Measurements from ENCODE around the gene TPM2. TPM values are rescaled to one million over a fixed set of nuclear protein-coding genes. Genes with fewer than 3 reads are reported as not detected.
A peak's percentile ranks its signal among the peaks of the same experiment; 100 is the strongest.

The TPM2 gene
- total RNA-seq, 1 donor from 2014 or later = 966 TPM

- intact Hi-C loops (cut with DNase I) = no loop called here
- no peak for ATAC-seq (ENCODE audit: poor library complexity)
- DNase-seq = peak; percentile 35
Measured at GRCh38 chr9:35702696-35703095, 13.0 kb upstream of the TPM2 start.

DNA sequence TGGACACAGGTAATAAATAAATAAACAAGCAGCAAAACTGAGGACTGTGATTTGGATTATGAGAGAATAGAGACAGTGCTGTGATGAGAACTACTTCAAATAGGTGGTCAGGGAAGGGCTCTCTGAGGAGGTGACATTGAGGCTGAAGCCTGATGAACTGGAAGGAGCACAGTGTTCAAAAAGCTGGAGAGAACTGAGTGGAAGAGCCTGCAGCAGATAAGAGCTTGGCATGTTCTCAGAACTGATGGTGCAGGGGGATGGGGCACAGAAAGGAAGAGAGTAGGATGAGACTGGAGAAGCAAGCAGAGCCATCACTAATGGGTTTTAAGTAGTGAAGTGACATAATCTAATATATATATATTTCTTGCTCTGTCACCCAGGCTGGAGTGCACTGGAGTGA is 11.2 kb upstream of the TPM2 start:
- ATAC-seq (ENCODE audit: poor library complexity) (peak; percentile 62), DNase-seq (peak; percentile 13)
- intact Hi-C loops (cut with DNase I) = no loop called here

DNA sequence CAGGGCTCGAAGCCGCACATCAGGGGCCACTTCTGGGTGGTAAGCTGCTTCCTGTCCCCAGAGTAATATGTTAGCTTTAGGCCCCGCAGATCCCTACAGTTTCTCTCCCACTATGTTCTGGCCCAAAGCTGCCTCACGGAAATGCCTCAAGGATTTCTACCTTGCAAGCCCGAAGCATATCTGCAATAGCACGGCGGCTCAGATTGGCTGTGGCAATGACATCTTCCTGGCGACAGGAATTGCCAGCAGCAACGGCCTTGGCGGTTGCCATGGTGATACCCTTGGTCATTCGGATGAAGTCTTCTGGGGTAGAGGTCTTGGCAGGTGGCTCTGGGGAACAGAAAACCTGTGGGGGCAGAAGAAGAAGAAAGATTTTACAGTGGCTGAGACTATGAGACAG is 10.3 kb upstream of the TPM2 start:
- DNase-seq = peak; percentile 12
- intact Hi-C loops (cut with DNase I) = no loop called here
- ATAC-seq (ENCODE audit: poor library complexity) = no peak

- DNase-seq (peak; percentile 10), ATAC-seq (ENCODE audit: poor library complexity) (no peak)
- intact Hi-C loops (cut with DNase I) = loop anchor here (5.0 kb wide), 1 partner anchor 36 kb away; no protein-coding TSS in a partner anchor
Measured at GRCh38 chr9:35698231-35698630, 8.5 kb upstream of the TPM2 start.

- ATAC-seq (ENCODE audit: poor library complexity) (no peak), DNase-seq (no peak)
- intact Hi-C loops (cut with DNase I) = loop anchor here (5.0 kb wide), 1 partner anchor 35 kb away; no protein-coding TSS in a partner anchor
Measured at GRCh38 chr9:35697486-35697885, 7.8 kb upstream of the TPM2 start.

- DNase-seq (peak; percentile 71), ATAC-seq (ENCODE audit: poor library complexity) (peak; percentile 72)
- intact Hi-C loops (cut with DNase I) = loop anchor here (5.0 kb wide), 1 partner anchor 34 kb away; no protein-coding TSS in a partner anchor
Measured at GRCh38 chr9:35696520-35697215, 6.9 kb upstream of the TPM2 start.

DNA sequence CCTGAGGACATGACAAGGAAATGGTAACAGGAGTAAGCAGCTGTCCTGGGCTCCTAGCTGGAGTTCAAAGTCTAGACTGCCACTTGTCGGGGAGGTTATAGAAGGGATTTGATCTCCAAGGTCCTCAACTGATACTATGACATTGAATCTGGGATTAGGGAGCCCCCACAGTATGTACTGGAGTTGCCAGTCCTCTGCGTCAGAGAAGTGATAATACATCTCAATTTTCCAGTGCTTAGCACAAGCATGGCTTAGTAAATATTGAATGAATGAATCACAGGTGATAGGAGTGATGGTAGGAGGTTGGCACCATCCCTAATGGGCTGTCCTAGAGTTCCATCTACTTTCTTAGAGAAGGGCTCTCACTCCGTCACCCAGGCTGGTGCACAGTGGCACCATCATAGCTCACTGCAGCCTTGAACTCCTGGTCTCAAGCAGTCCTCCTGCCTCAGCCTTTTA is 6.2 kb upstream of the TPM2 start:
- ATAC-seq (ENCODE audit: poor library complexity) = no peak
- intact Hi-C loops (cut with DNase I) = loop anchor here (5.0 kb wide), 1 partner anchor 34 kb away; no protein-coding TSS in a partner anchor
- no peak for DNase-seq

DNA sequence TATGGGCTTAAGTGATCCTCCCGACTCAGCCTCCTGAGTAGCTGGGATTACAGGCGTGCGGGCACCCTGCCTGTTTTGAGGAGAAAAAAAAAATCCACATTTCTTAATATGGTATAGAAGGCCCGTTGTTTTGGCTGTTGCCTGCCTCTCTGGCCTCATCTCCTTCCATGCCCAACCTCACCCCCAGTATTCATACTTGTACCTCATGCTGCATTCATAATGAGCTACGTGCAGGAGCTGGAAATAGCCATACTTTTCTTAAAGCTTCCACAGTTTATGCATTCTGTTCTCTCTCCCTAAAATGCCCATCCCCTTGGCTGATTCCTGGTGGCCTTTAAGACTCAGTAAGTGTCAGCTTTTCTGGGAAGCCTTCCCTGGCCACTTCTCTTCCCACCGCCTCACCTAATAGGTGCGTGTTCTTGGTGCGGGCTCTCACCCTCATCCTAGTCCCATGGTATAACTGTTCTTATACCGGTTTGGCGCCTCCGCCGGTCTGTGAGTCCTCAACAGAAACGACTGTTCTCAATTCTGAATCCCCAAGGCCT is 2.1 kb upstream of the TPM2 start:
- intact Hi-C loops (cut with DNase I) = loop anchor here (5.0 kb wide), 1 partner anchor 35 kb away; no protein-coding TSS in a partner anchor
- DNase-seq (no peak), ATAC-seq (ENCODE audit: poor library complexity) (no peak)

DNA sequence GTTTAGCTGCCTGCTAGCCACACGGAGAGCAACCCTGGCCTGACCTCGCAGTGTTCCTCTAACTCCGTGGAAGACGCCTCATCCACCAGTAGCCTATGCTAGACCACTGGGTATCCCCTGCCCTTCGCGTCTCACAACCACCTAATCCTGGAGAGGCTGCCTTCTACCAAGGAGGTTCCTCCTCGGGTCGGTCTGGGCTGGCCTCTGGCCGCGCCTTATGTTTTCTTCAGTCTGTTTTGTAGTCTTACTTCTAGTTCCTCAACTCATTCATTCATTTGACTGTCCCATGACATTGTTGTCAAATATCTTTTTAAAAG is 1.6 kb upstream of the TPM2 start:
- no peak for DNase-seq
- intact Hi-C loops (cut with DNase I) = loop anchor here (5.0 kb wide), 1 partner anchor 36 kb away; no protein-coding TSS in a partner anchor
- no peak for ATAC-seq (ENCODE audit: poor library complexity)

- peak; percentile 89 for DNase-seq
- intact Hi-C loops (cut with DNase I) = loop anchor here (5.0 kb wide), 1 partner anchor 37 kb away; no protein-coding TSS in a partner anchor
- ATAC-seq (ENCODE audit: poor library complexity) = peak; percentile 70
Measured at GRCh38 chr9:35690614-35691333, 1.0 kb upstream of the TPM2 start.

DNA sequence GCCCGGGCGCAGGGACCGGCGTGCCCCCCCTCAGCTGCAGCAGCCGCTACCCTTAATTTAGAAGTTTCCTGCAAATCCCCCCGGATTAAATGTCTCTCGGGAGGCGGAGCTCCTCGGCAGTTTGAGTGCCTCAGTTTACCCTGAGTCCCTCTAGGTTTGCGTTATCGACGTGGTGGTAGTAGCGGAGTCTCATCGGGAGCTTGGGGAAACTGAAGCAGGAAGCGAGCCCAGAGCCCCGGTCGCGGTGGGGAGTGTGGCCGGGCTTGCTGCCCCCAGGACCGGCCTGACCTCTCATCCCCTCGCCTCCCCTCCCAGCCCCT is 529 bp upstream of the TPM2 start:
- DNase-seq (no peak), ATAC-seq (ENCODE audit: poor library complexity) (no peak)
- intact Hi-C loops (cut with DNase I) = loop anchor here (5.0 kb wide), 1 partner anchor 37 kb away; no protein-coding TSS in a partner anchor

GRCh38 chr9:35688558-35689541 is 875 bp downstream of the TPM2 start:
- no peak for DNase-seq
- no peak for ATAC-seq (ENCODE audit: poor library complexity)
- intact Hi-C loops (cut with DNase I) = no loop called here

GRCh38 chr9:35687972-35688557 is 1.7 kb downstream of the TPM2 start:
- intact Hi-C loops (cut with DNase I) = no loop called here
- ATAC-seq (ENCODE audit: poor library complexity) = peak; percentile 0
- no peak for DNase-seq

GRCh38 chr9:35687306-35687705 is 2.4 kb downstream of the TPM2 start:
- ATAC-seq (ENCODE audit: poor library complexity) = no peak
- intact Hi-C loops (cut with DNase I) = no loop called here

DNA sequence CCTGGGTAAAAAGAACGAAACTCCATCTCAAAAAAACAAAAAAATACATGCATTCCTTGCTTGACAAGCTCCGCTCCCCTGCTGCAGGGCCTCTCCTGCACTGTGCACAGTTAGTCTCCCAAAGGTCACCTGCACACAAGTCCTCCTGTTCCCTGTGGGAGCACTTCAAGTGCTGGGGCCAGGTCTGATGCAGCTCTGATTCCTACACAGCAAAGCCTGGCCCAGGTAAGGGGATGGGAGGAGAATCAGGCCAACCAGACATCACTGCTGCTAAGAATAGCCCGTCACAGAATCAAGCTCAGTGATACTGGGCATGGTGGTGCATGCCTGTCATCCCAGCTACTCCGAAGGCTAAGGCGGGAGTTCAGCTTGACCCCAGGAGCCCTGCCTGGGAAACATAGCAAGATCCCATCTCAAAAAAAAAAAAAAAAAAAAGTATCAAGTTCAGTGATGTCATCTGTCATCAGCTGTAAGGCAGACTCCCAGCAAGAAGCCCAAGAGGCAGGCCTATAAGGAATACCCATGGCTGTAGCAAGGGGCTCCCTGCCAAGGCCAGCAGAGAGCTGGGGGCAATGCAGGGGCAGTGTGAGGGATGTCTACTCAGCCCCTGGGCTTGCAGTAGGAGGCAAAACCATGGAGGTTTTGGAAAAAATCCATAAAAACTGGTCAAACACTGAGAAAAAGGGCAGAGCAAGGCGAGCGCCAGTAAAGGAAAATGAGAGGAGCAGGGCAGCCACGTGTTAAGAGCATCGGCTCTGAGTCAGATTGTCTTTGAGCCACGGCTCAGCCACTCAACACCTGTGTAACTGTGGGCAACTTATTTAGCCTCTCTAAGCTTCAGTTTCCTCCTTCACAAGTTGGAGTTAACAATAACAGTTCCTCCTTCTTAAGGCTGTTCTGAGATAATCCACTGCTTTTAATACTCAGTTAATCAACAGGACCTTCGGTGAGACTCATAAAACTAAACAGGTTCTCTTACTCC is 3.2 kb downstream of the TPM2 start:
- DNase-seq (no peak), ATAC-seq (ENCODE audit: poor library complexity) (peak; percentile 25)
- intact Hi-C loops (cut with DNase I) = no loop called here

More at GRCh38 chr9:35687306-35687705, 2.4 kb downstream of the TPM2 start:
- no peak for DNase-seq

GRCh38 chr9:35685506-35685905 is 4.2 kb downstream of the TPM2 start:
- ATAC-seq (ENCODE audit: poor library complexity) = no peak
- intact Hi-C loops (cut with DNase I) = no loop called here
- no peak for DNase-seq

- no peak for ATAC-seq (ENCODE audit: poor library complexity)
Measured at GRCh38 chr9:35684921-35685320, 4.8 kb downstream of the TPM2 start.

More at GRCh38 chr9:35684921-35685320, 4.8 kb downstream of the TPM2 start:
- DNase-seq = no peak
- intact Hi-C loops (cut with DNase I) = no loop called here
